ENCODE data around the gene PYY. TPM values are rescaled to one million over a fixed set of nuclear protein-coding genes. Genes with fewer than 3 reads are reported as not detected.
"Not testable (repeated sequence)": the region's sequence is repeated elsewhere in the genome, so short reads cannot be mapped to it uniquely, and the experiment has no call there.

The PYY gene
- not detected for polyA plus RNA-seq

GRCh38 chr17:43953746-43954145 is at the start of gene PYY:
TSS of gene PYY (minus strand) at chr17:43953940. CDS start at chr17:43953483, 457 bp downstream.
- H3K27ac ChIP-seq (ENCODE audit: low read depth, low read length), result no peak within 1 kb of the TSS
- WGBS, 3 donors, result 42 to 46% (median 42%) methylated on average over 10 to 11 of the region's 11 CpGs

- 69 to 78% (median 70%) methylated on average over 9 of the region's 9 CpGs for WGBS, 3 donors
Measured at GRCh38 chr17:44002141-44002848, 48.6 kb upstream of the PYY start.

DNA sequence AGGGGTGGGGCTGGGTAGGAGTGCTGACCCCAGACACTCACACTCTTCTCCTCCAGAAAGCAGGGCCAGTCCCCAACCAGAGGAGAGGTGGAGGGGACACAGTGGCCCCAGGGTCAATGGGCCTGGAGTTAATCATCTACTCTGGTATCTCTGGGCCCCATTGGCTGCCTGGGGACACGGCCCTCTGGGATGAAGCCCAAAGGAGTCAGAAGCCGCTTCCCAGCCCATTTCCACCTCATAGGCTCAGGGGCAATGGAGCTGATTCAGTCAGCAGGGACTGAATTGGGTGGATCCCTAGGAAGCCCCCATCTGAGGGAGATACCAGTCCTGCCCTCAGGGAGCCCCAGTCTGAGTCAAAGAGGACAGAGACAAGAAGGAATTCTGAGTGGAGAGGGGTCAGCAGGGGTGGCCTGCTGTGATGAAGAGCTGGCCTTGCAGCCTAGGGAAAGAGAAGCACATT is 47.8 kb upstream of the PYY start:
- no peak overlapping the region for H3K27ac ChIP-seq (ENCODE audit: low read depth, low read length)
- 59 to 89% (median 89%) methylated on average over 2 of the region's 2 CpGs for WGBS, 3 donors

More at GRCh38 chr17:44002141-44002848, 48.6 kb upstream of the PYY start:
- H3K27ac ChIP-seq (ENCODE audit: low read depth, low read length), result no peak overlapping the region

- 80 to 85% (median 84%) methylated on average over 6 of the region's 6 CpGs for WGBS, 3 donors
- H3K27ac ChIP-seq (ENCODE audit: low read depth, low read length), result no peak overlapping the region
Measured at GRCh38 chr17:44000871-44001460, 47.2 kb upstream of the PYY start.

GRCh38 chr17:44000141-44000860 is 46.6 kb upstream of the PYY start:
- WGBS, 3 donors, result 88 to 92% (median 89%) methylated on average over 8 to 12 of the region's 12 CpGs
- no peak overlapping the region for H3K27ac ChIP-seq (ENCODE audit: low read depth, low read length)

- 81 to 88% (median 87%) methylated on average over 4 of the region's 4 CpGs for WGBS, 3 donors
- H3K27ac ChIP-seq (ENCODE audit: low read depth, low read length), result no peak overlapping the region
Measured at GRCh38 chr17:43999024-43999423, 45.3 kb upstream of the PYY start.

GRCh38 chr17:43998552-43998951 is 44.8 kb upstream of the PYY start:
- WGBS, 3 donors, result 73 to 87% (median 78%) methylated on average over 3 of the region's 3 CpGs
- no peak overlapping the region for H3K27ac ChIP-seq (ENCODE audit: low read depth, low read length)

- WGBS, 3 donors, result 79 to 92% (median 92%) methylated on average over 5 of the region's 5 CpGs
Measured at GRCh38 chr17:43997180-43997579, 43.4 kb upstream of the PYY start.

GRCh38 chr17:43995150-43995471 is 41.4 kb upstream of the PYY start:
- no peak overlapping the region for H3K27ac ChIP-seq (ENCODE audit: low read depth, low read length)
- WGBS, 3 donors, result 11 to 25% (median 18%) methylated on average over 12 of the region's 12 CpGs

More at GRCh38 chr17:43997180-43997579, 43.4 kb upstream of the PYY start:
- H3K27ac ChIP-seq (ENCODE audit: low read depth, low read length), result not testable (repeated sequence)

DNA sequence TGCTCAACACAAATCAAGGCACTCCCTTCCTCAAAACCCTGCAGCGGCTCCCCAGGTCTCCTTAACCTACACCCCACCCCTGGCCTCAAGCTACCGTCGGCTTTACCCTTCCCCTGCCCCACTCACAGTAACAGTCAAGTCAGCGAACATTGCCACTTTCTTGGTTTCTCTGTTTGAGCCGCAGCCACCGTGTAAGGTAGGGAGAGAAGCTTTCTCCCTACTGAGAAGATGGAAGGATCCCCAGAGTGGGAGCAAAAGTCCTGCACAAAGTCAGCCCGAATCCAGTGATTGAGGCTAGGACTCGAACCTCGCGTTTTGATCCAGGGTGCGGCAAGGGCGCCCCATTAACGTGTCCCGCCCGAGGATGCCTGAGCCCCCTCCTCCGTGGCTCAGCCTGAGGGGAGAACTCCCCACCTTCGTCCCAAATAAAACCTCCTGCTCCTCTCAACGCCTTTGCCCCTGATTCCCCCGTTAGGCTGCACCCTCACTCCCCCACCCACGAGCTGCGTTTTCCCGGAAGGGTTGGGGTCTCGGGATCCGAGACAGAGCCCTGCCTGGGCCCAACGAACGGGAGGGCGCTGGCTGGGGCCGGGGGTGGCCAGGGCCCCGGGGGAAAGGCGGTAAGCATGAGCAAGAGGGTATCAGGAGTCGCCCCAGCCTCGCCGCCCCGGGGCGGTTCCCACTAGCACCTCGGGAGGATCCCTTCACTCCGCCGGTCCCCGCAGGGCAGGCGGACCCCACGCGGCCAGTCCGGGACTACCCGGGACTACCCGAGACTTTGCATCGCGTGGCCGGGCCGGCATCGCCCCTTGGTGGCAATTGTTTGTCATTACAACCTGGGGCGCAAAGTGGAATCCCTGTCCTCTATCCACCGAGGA is 40.8 kb upstream of the PYY start:
- no peak overlapping the region for H3K27ac ChIP-seq (ENCODE audit: low read depth, low read length)
- 7% methylated on average over 47 to 52 of the region's 52 CpGs for WGBS, 3 donors

DNA sequence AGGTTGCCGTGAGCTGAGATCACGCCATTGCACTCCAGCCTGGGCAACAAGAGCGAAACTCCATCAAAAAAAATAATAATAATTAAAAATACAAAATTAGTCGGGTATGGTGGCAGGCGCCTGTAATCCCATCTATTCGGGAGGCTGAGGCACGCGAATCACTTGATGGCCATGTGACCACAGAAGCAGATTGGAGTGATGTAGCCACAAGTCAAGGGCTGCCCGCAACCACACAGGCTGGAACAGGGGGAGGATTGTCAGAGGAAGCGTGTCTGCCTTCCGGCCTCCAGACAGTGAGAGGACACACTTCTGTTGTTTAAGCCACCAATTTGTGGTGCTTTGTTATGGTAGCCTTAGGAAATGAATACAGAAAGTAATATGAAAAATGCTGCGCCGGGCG is 38.9 kb upstream of the PYY start:
- WGBS, 3 donors, result 92 to 97% (median 96%) methylated on average over 14 of the region's 14 CpGs
- no peak overlapping the region for H3K27ac ChIP-seq (ENCODE audit: low read depth, low read length)

- no peak overlapping the region for H3K27ac ChIP-seq (ENCODE audit: low read depth, low read length)
- WGBS, 3 donors, result 64 to 85% (median 84%) methylated on average over 9 of the region's 9 CpGs
Measured at GRCh38 chr17:43988301-43988700, 34.6 kb upstream of the PYY start.

- 61 to 68% (median 67%) methylated on average over 12 of the region's 12 CpGs for WGBS, 3 donors
Measured at GRCh38 chr17:43987131-43988021, 33.6 kb upstream of the PYY start.

GRCh38 chr17:43986225-43986981 is 32.7 kb upstream of the PYY start:
- WGBS, 3 donors, result 86 to 90% (median 88%) methylated on average over 7 of the region's 7 CpGs
- H3K27ac ChIP-seq (ENCODE audit: low read depth, low read length), result no peak overlapping the region

More at GRCh38 chr17:43987131-43988021, 33.6 kb upstream of the PYY start:
- no peak overlapping the region for H3K27ac ChIP-seq (ENCODE audit: low read depth, low read length)

GRCh38 chr17:43984521-43984920 is 30.8 kb upstream of the PYY start:
- H3K27ac ChIP-seq (ENCODE audit: low read depth, low read length), result no peak overlapping the region
- WGBS, 3 donors, result 84 to 85% (median 85%) methylated on average over 8 of the region's 8 CpGs

GRCh38 chr17:43983515-43984411 is 30.0 kb upstream of the PYY start:
- no peak overlapping the region for H3K27ac ChIP-seq (ENCODE audit: low read depth, low read length)
- WGBS, 3 donors, result 1 to 4% (median 2%) methylated on average over 63 to 78 of the region's 78 CpGs

All from adipose tissue (tissue), 3 donors.